ENCODE results near the gene ADGRD1. TPM values are rescaled to one million over a fixed set of nuclear protein-coding genes. Genes with fewer than 3 reads are reported as not detected.

Gene ADGRD1
- total RNA-seq, 1 donor from 2014 or later: 99.5 TPM

GRCh38 chr12:131133015-131133905 lies 179.6 kb downstream of the ADGRD1 start:
- Histone ChIP-seq H3K4me3 (no peak overlapping the region), H3K9me3 (replicated peaks) (no peaks in the 10 kb centered on the region), H3K36me3 (peaks cover 44% of the 10 kb centered on the region), H3K27me3 (ENCODE audit: low read depth) (no peaks in the 10 kb centered on the region), H3K27ac (replicated peaks) (no peak overlapping the region), H3K4me1 (peaks cover 18% of the 10 kb centered on the region)
- no peak for TF ChIP-seq CTCF (IDR thresholded peaks at IDR 0.05; ENCODE audit: borderline replicate concordance)
- intact Hi-C loops (cut with micrococcal nuclease): loop anchor here (10.0 kb wide), 1 partner anchor 218 kb away; no protein-coding TSS in a partner anchor
- no peak for DNase-seq

- no peak for TF ChIP-seq CTCF (IDR thresholded peaks at IDR 0.05; ENCODE audit: borderline replicate concordance)
- H3K4me3 ChIP-seq: no peak overlapping the region
- H3K27me3 ChIP-seq (ENCODE audit: low read depth): no peaks in the 10 kb centered on the region
- intact Hi-C loops (cut with micrococcal nuclease): loop anchor here (10.0 kb wide), 1 partner anchor 219 kb away; no protein-coding TSS in a partner anchor
- H3K27ac ChIP-seq (replicated peaks): no peak overlapping the region
- peaks cover 50% of the 10 kb centered on the region for H3K36me3 ChIP-seq
- H3K9me3 ChIP-seq (replicated peaks): no peaks in the 10 kb centered on the region
- H3K4me1 ChIP-seq: peaks cover 18% of the 10 kb centered on the region
- no peak for DNase-seq
These were observed 180.3 kb downstream of the ADGRD1 start for GRCh38 chr12:131133994-131134393.

GRCh38 chr12:131134523-131135310 lies 181.0 kb downstream of the ADGRD1 start:
- peaks cover 57% of the 10 kb centered on the region for H3K36me3 ChIP-seq
- H3K4me3 ChIP-seq: no peak overlapping the region
- no peaks in the 10 kb centered on the region for H3K9me3 ChIP-seq (replicated peaks)
- no peak for TF ChIP-seq CTCF (IDR thresholded peaks at IDR 0.05; ENCODE audit: borderline replicate concordance)
- no peak overlapping the region for H3K27ac ChIP-seq (replicated peaks)
- H3K4me1 ChIP-seq: peaks cover 18% of the 10 kb centered on the region
- no peaks in the 10 kb centered on the region for H3K27me3 ChIP-seq (ENCODE audit: low read depth)
- no peak for DNase-seq
- intact Hi-C loops (cut with micrococcal nuclease): loop anchor here (10.0 kb wide), 1 partner anchor 220 kb away; no protein-coding TSS in a partner anchor

- no peak overlapping the region for H3K27ac ChIP-seq (replicated peaks)
- no peak for TF ChIP-seq CTCF (IDR thresholded peaks at IDR 0.05; ENCODE audit: borderline replicate concordance)
- no peaks in the 10 kb centered on the region for H3K27me3 ChIP-seq (ENCODE audit: low read depth)
- H3K9me3 ChIP-seq (replicated peaks): no peaks in the 10 kb centered on the region
- H3K4me1 ChIP-seq: peaks cover 18% of the 10 kb centered on the region
- no peak for DNase-seq
- no peak overlapping the region for H3K4me3 ChIP-seq
- intact Hi-C loops (cut with micrococcal nuclease): loop anchor here (10.0 kb wide), 1 partner anchor 221 kb away; no protein-coding TSS in a partner anchor
- peaks cover 61% of the 10 kb centered on the region for H3K36me3 ChIP-seq
These were observed 181.6 kb downstream of the ADGRD1 start for GRCh38 chr12:131135311-131135785.

- H3K27me3 ChIP-seq (ENCODE audit: low read depth): no peaks in the 10 kb centered on the region
- no peak for DNase-seq
- peaks cover 16% of the 10 kb centered on the region for H3K4me1 ChIP-seq
- no peak overlapping the region for H3K4me3 ChIP-seq
- H3K9me3 ChIP-seq (replicated peaks): no peaks in the 10 kb centered on the region
- intact Hi-C loops (cut with micrococcal nuclease): loop anchor here (10.0 kb wide), 1 partner anchor 221 kb away; no protein-coding TSS in a partner anchor
- no peak for TF ChIP-seq CTCF (IDR thresholded peaks at IDR 0.05; ENCODE audit: borderline replicate concordance)
- H3K36me3 ChIP-seq: peaks cover 61% of the 10 kb centered on the region
- H3K27ac ChIP-seq (replicated peaks): no peak overlapping the region
These were observed 182.3 kb downstream of the ADGRD1 start for GRCh38 chr12:131135786-131136538.

All from left ventricle myocardium inferior (tissue), 1 donor.